GM12892 (cell line): ENCODE results near the gene DHRS3.

ENCODE experiments used
- DNase-seq: peaks from one replicate; pipeline ENCODE4 v3.0.0; 2011; ENCODE audit not compliant: insufficient read length
- FAIRE-seq: peaks from 2 replicates; lab custom pipeline; 2011; peaks lifted over from hg19 to GRCh38; lab: Jason Lieb, UNC
- POLR2A ChIP-seq: IDR thresholded peaks from 2 replicates; pipeline ENCODE4 v1.6.1; 2011; ENCODE audit warnings: low read depth, low read length, control low read depth
- POLR2AphosphoS5 ChIP-seq: IDR thresholded peaks from 2 replicates; pipeline ENCODE4 v1.6.1; 2011; ENCODE audit warnings: low read depth, low read length, control low read depth
- TAF1 ChIP-seq: IDR thresholded peaks from 2 replicates; pipeline ENCODE4 v1.6.1; 2011; ENCODE audit warnings: low read depth, mild to moderate bottlenecking, control low read depth, low read length, borderline replicate concordance

DHRS3 gene

GRCh38 chr1:12552951-12553921, 64.8 kb downstream of the DHRS3 start:
- no peak for FAIRE-seq
- TF ChIP-seq POLR2A (no peak), TAF1 (no peak), POLR2AphosphoS5 (no peak)
- DNase-seq, result no peak

GRCh38 chr1:12552111-12552888, 65.7 kb downstream of the DHRS3 start:
- FAIRE-seq (no peak), DNase-seq (no peak)
- no peak for TF ChIP-seq POLR2AphosphoS5
- TF ChIP-seq TAF1, result no peak
- no peak for TF ChIP-seq POLR2A

DNA sequence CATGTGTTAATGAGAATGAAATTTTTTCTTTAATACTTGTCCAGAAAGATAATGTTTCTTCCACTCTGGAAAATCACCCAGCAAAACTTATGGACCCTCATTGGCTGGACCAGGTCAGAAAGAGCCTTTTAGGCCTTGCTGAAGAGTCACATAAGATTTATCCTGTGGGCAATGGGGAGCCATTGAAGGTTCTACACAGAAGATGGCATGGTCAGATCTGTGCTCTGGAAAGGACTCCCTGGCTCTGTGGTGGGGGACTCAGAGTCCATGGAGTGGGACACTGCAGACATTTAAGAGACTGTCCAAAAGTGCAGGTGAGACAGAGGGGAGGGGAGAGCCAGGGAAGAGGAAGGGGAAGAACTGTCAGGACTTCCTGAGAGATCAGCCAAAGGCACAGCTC, 66.4 kb downstream of the DHRS3 start:
- FAIRE-seq (no peak), DNase-seq (no peak)
- TF ChIP-seq POLR2A (no peak), POLR2AphosphoS5 (no peak), TAF1 (no peak)

- FAIRE-seq (no peak), DNase-seq (no peak)
- TF ChIP-seq POLR2AphosphoS5 (no peak), POLR2A (no peak), TAF1 (no peak)
These were observed 68.3 kb downstream of the DHRS3 start for GRCh38 chr1:12549460-12550349.

GRCh38 chr1:12548973-12549459, 69.0 kb downstream of the DHRS3 start:
- no peak for FAIRE-seq
- TF ChIP-seq TAF1, result no peak
- TF ChIP-seq POLR2AphosphoS5, result no peak
- no peak for TF ChIP-seq POLR2A
- no peak for DNase-seq

- DNase-seq (no peak), FAIRE-seq (no peak)
- TF ChIP-seq POLR2AphosphoS5, result no peak
- TF ChIP-seq POLR2A, result no peak
- TF ChIP-seq TAF1, result no peak
These were observed 69.6 kb downstream of the DHRS3 start for GRCh38 chr1:12548279-12548972.

DNA sequence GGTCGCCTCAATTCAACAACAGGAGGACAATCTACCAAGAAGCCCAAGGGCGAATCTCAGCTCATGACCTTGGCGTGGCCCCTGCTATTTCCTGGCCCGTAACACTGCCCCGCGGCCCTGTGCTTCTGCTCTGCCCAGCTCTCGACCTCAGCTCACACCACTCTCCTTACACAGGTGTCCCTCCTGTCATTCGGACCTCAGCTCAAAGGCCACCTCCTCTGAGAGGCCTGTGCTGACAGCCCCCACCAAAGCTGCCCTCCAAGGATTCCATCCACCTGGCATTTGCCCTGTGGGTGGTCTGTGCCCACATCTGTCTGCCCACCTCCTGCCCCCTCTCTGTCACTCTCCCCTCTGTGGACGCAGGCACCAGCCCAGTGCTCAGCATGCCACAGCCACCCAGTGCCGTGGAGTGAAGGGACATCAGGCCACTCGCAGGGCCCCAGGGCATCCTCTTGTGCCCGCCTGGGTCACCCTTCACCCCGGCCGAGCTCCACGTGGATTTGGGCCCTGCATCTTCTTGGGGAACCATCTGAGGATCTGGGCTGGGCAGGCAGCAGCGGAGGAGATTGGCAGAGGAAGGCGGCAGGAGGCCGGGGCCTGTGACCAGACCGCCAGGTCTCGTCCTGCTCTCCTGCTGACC, 70.3 kb downstream of the DHRS3 start:
- FAIRE-seq, result no peak
- no peak for DNase-seq
- TF ChIP-seq POLR2AphosphoS5 (no peak), POLR2A (no peak), TAF1 (no peak)

- TF ChIP-seq TAF1, result no peak
- no peak for TF ChIP-seq POLR2AphosphoS5
- no peak for TF ChIP-seq POLR2A
- DNase-seq (no peak), FAIRE-seq (no peak)
These were observed 71.0 kb downstream of the DHRS3 start for GRCh38 chr1:12546771-12547585.

- no peak for TF ChIP-seq POLR2A
- TF ChIP-seq TAF1, result no peak
- no peak for TF ChIP-seq POLR2AphosphoS5
- FAIRE-seq (no peak), DNase-seq (no peak)
These were observed 73.0 kb downstream of the DHRS3 start for GRCh38 chr1:12544992-12545391.
